GM11168 (cell line): Measurements from ENCODE around the gene MYBPH.

Experiments
- in situ Hi-C: fragments of 300-500 bp; cut with MboI; formaldehyde crosslinking; loops from one replicate; pipeline ENCODE4 v1.12.0; 2022; ENCODE audit warnings: low sequenced_read_pairs; ENCODE audit not compliant: unreplicated experiment

The MYBPH gene

GRCh38 chr1:203136409-203137042 lies 39.1 kb downstream of the MYBPH start:
- in situ Hi-C loops: no loop called here

- in situ Hi-C loops: no loop called here
Observed at GRCh38 chr1:203135636-203136305, 39.9 kb downstream of the MYBPH start.

DNA sequence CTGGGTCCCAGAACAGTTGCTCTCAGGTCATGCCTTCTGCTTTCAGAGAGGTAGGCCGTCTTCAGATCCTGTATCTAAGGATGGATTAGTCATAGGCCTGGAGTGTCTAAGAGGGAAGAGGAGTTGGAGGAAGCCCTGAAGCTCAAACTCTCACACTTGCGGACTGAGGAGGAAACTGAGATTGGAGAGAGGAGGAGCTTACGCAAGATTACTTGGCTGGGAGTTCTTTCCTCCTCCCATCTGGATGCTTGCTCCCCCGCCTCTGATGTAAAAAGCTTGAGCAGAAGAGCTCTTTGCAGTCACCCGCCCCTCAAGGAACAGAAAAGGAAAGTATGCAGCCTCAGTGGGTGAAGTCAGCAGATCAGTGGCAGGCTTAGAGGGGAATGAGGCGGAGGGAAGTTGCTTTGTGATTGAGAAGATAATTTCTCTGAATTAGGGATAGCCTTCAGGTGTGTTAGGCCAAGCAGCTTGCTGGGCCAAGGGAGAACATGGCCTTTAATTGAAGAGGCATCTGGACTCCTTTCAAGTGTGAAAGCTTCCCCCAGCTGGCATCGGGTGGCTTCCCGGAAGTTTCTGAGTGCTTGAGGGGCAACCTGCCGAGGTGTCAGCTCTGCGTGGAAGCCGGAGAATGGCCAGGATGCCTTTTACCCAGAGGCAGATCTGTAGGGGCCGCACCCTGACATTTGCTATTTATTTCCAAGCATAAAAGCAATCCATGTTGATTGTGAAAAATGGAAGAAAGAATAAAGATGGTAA lies 41.5 kb downstream of the MYBPH start:
- in situ Hi-C loops: no loop called here

DNA sequence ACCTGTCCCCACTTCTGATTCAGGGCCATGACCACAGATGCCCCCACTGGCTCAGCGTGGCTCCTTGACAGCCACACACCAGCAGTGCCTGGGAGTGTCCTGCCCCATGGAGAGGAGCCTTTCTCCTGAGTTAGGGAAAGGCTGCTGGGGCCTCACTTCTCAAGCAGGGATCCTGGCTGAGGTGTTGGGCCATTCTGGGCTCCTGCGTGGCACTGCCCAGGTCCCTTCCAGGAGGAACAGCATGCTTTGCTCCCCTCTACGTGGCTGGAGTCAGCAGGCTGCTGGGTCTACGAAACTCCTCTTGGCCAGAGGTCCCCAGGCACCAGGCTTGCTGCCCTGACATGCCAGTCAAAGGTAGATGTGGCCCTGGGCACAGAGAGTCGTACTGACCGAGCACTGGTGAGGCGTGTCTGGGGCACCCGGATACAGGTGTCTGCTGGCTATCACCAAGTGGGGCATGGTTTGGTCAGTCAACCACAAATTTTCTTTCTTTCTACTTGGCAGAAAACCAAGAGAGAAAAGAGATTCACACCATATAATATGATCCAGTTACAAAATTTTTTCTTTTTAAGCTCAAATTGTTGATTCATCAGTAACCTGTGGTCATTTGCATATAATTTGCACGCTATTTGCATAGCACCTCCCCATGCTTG lies 44.0 kb downstream of the MYBPH start:
- in situ Hi-C loops: no loop called here

DNA sequence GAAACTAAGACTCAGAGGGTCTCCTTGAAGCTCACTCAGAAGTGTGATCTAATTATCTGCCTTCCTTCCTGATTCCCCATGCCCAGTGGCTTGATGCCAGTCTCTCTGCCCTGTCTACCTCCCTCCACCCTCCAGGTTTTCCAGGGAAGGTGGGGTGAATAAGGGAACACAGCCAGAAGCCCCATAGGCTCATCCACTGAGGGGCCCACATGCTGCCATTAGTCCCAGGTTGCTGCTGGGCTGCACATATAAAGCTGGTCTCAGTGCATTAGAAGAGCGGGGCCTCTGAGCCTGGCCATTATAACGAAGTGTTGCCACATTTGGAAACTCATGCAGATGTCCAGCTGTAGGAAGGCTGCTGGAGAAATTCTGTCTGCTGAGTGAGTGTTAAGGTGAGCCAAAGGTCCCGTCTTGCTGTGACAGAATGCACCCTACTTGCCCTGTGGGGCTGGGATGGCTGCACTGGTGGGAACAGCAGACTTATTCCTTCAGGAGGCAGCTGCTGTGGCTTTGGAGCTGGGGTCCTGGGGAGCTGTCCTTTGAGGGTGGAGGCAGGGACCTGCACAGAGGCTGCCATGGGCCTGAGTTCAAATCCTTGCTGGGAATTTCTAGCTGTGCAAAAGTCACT lies 45.2 kb downstream of the MYBPH start:
- in situ Hi-C loops: no loop called here

GRCh38 chr1:203129501-203130231 lies 46.0 kb downstream of the MYBPH start:
- in situ Hi-C loops: no loop called here

GRCh38 chr1:203128716-203129500 lies 46.7 kb downstream of the MYBPH start:
- in situ Hi-C loops: no loop called here

- in situ Hi-C loops: no loop called here
Observed at GRCh38 chr1:203128431-203128715, 47.3 kb downstream of the MYBPH start.

DNA sequence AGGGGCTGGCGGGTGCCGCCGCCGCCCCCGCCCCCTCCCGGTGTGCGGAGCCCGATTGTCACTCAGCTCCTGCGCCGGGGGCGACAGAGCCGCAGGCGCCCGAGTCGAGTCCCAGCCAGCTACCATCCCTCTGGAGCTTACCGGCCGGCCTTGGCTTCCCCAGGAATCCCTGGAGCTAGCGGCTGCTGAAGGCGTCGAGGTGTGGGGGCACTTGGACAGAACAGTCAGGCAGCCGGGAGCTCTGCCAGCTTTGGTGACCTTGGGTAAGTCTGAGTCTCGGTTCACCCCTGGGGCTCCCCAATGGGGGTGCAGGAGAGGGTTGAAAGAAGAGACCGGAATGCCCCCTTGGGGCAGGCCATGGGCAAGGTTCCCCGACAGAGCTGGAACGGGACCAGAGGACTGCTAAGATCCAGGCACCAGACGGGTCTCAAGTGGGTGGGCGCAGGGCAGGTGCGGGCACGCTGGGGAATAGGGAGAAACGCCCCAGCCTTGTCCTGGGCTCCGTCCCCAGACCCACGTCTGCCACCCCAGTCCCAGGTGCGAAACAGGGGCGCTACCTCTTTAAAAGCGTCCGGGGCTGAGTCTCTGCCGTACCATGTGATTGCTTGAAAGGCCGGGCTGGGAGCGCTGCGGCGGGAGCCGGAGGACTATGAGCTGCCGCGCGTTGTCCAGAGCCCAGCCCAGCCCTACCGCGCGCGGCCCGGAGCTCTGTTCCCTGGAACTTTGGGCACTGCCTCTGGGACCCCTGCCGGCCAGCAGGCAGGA lies 47.8 kb downstream of the MYBPH start, which contains the start of gene ADORA1:
Gene ADORA1 (plus strand): TSS at position 61 of the 765 bp plus-strand sequence. CDS start 1,116 bp downstream, outside the sequence.
- in situ Hi-C loops: no loop called here

DNA sequence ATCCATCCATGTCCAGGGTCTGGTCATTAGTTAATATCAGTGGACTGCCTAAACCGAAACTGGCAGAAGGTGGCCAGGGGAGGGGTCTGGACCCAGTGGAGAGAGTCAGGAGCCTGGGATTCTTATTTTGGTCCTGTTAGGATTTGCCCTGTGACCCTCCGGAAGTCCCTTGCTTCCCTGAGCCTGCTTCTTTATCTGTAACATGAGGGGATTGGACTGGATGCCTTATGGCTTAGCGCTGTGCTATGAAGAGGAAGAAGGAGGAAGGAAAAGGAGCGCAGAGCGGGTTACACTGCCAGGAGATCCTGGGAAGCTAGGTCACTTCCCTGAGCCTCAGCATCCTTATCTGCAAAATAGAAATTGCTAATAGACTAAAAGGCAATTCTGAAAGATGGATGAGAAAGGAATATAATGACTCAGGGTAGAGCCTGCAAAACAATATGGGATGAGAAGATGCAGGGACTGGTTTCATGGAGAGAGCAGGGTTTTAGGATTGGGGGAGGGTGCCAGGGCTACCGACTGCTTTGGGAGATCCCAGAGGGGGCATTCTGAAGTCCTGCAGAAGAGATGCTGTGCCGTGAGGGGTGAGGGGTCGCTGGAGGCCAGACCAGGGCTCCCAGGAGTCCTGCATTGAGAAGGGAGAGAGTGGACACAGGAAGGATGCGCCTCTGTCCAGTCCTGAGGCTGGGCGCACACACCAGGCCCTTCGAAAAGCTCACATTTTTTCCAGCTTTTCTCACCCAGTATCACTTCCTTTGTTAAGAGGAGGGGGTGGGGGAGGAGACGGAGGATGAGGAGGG lies 48.6 kb downstream of the MYBPH start:
- in situ Hi-C loops: no loop called here

GRCh38 chr1:203126151-203126865 lies 49.3 kb downstream of the MYBPH start:
- in situ Hi-C loops: no loop called here

DNA sequence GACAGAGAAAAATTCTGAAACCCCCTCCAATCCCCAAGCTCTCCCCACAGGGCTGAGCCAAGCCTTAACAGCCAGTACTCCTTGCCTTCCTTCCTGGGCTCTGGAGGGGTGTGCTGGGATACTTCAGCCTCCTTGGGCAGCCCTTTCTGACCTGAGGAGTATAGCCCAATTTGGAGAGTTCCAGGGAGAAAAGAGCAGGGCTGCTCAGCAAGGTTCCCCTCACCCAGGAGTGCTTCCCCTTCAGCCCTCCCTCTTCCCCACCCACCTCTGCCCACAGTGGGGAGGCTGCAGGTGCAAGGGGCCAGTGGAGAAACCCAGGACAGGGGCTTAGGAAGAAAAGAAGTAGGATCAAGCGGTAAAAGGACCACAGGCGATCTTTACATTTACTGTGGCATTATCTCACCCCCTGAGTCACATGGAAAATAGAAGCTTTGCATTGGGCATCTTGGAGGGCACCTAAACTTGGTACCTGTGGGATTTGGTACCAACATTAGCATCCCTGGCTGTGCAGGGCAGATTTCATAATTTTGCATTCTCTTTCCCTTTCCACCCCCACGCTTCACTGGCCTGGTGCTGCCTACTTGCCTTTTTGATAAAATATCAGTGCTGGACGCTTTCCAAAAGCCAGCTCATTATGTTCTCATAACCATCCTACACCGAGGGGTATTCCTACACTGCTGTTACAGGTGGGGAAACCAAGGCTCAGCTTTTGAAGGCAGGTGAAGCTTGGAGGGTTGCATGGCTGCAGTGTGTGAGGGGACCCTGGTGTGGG lies 50.9 kb downstream of the MYBPH start:
- in situ Hi-C loops: no loop called here

- in situ Hi-C loops: no loop called here
Observed at GRCh38 chr1:203124011-203124410, 51.6 kb downstream of the MYBPH start.

GRCh38 chr1:203122159-203122558 lies 53.5 kb downstream of the MYBPH start:
- in situ Hi-C loops: no loop called here

- in situ Hi-C loops: no loop called here
Observed at GRCh38 chr1:203121186-203122015, 54.2 kb downstream of the MYBPH start.
